Measurements from ENCODE around the gene GRB14. TPM values are rescaled to one million over a fixed set of nuclear protein-coding genes. Genes with fewer than 3 reads are reported as not detected.
A peak's percentile ranks its signal among the peaks of the same experiment; 100 is the strongest.

Gene GRB14
- total and polyA plus RNA-seq, 7 donors, result 0.74 to 30.0 (median 4.8) TPM

DNA sequence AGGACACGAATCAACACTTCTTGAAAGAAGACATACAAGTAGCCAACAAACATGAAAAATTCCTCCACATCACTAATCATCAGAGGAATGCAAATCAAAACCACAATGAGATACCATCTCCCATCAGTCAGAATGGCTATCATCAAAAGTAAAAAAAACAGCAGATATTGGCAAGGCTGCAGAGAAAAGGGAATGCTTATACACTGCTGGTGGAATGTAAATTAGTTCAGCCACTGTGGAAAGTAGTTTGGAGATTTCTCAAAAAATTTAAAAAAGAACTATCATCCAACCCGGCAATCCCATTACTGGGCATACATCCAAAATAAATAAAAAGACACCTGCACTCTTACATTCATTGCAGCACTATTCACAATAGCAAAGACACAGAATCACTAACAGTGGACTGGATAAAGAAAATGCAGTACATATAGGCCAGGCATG, 78.7 kb downstream of the GRB14 start:
- H3K36me3 ChIP-seq (ENCODE audit: insufficient read depth in 1 of 2, low read depth in 1 of 2), result no peaks in the 10 kb centered on the region
- DNase-seq (no peak), ATAC-seq (no peak)
- no peaks in the 10 kb centered on the region for H3K27me3 ChIP-seq (ENCODE audit: insufficient read depth in 3 of 3, low read length in 2 of 3)
- no peaks in the 10 kb centered on the region for H3K4me1 ChIP-seq
- H3K4me3 ChIP-seq, result no peak overlapping the region
- H3K9me3 ChIP-seq, result no peaks in the 10 kb centered on the region
- WGBS, 3 donors, result 9 to 22% (median 18%) methylated on average over 2 of the region's 2 CpGs
- TF ChIP-seq, protein P1, sequence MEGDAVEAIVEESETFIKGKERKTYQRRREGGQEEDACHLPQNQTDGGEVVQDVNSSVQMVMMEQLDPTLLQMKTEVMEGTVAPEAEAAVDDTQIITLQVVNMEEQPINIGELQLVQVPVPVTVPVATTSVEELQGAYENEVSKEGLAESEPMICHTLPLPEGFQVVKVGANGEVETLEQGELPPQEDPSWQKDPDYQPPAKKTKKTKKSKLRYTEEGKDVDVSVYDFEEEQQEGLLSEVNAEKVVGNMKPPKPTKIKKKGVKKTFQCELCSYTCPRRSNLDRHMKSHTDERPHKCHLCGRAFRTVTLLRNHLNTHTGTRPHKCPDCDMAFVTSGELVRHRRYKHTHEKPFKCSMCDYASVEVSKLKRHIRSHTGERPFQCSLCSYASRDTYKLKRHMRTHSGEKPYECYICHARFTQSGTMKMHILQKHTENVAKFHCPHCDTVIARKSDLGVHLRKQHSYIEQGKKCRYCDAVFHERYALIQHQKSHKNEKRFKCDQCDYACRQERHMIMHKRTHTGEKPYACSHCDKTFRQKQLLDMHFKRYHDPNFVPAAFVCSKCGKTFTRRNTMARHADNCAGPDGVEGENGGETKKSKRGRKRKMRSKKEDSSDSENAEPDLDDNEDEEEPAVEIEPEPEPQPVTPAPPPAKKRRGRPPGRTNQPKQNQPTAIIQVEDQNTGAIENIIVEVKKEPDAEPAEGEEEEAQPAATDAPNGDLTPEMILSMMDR (IDR thresholded peaks at IDR 0.05), result no peak
- intact Hi-C loops (cut with DNase I), result no loop called here
- H3K27ac ChIP-seq, result no peak overlapping the region

DNA sequence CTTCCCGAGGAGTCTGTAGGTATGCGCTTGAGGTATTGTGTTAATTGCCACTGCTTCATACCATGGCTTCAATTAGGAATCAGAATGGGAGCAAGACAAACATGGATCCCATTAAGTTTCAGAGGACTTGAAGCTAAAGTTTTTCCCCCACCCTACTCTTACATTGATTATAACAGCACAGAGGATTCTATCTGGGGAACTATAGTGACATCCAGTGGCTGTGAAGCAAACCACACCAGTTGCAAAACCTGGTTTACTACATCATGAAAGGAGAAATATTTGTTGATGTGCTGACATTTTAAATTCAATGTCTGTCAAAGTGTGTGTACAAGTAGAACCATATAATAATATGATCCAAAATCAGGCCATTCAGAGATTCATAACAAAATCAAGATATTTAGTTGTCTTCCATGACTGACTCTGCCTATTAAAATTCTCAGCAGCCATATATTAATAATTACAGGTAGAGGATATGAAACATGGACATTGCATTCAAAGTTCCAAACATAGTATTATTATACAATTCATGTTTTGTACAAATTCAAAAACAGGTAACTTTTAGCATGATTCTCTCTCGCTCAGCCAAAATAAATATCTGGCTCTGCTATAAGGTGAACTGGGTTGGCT, 82.9 kb downstream of the GRB14 start:
- ATAC-seq, result peak in 2 of 4 donors; percentile 67 to 71
- intact Hi-C loops (cut with DNase I), result no loop called here

DNA sequence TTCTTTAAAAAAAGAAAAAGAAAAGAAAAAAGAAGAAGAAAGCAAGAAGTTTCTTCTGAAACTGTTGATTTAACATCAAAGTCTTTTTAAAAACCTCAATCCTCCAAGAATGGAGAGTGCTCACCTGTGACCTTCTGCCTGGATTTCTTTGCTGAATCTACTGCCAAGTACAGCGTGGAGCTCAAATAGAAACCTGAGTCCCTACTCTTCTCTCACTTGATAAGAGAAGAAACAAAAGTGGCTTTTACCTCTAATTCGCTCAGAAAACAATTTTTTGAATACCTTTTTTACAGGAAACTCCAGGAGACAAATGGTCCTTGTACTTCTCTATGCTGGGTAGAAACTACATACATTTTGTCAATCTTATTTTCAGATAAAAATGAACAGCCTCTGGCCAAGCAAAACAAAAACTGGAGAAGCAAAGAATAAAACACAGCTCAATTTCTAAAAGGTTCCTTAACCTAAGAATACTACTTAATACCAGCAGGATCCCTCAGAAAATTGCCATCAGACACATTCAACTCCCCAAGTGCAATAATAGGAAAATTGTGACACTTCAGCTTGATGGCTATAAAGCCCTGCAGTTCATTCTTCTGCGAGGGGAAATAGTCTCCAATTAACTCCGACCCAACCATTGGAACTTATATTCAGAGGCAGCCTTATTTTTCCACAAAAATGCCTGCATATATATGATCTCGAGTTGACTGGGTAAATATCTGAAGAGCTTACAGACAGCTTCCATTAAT, 85.8 kb downstream of the GRB14 start:
- Histone ChIP-seq H3K4me1 (no peaks in the 10 kb centered on the region), H3K27ac (no peak overlapping the region), H3K36me3 (ENCODE audit: insufficient read depth in 1 of 2, low read depth in 1 of 2) (no peaks in the 10 kb centered on the region), H3K4me3 (no peak overlapping the region), H3K9me3 (no peaks in the 10 kb centered on the region), H3K27me3 (ENCODE audit: insufficient read depth in 3 of 3, low read length in 2 of 3) (no peaks in the 10 kb centered on the region)
- DNase-seq (no peak), ATAC-seq (no peak)
- TF ChIP-seq, protein P1 (IDR thresholded peaks at IDR 0.05), result no peak
- intact Hi-C loops (cut with DNase I), result no loop called here
- 42 to 51% (median 48%) methylated on average over 5 of the region's 5 CpGs for WGBS, 3 donors

More for the DNA sequence above, 82.9 kb downstream of the GRB14 start:
- no peak overlapping the region for H3K27ac ChIP-seq
- TF ChIP-seq, protein P1 (IDR thresholded peaks at IDR 0.05), result peak; percentile 56
- H3K4me1 ChIP-seq, result no peaks in the 10 kb centered on the region
- H3K27me3 ChIP-seq (ENCODE audit: insufficient read depth in 3 of 3, low read length in 2 of 3), result no peaks in the 10 kb centered on the region
- DNase-seq, result no peak
- H3K36me3 ChIP-seq (ENCODE audit: insufficient read depth in 1 of 2, low read depth in 1 of 2), result no peaks in the 10 kb centered on the region
- no peaks in the 10 kb centered on the region for H3K9me3 ChIP-seq
- no peak overlapping the region for H3K4me3 ChIP-seq
- WGBS, 3 donors, result 81 to 86% (median 83%) methylated on average over 3 of the region's 3 CpGs

DNA sequence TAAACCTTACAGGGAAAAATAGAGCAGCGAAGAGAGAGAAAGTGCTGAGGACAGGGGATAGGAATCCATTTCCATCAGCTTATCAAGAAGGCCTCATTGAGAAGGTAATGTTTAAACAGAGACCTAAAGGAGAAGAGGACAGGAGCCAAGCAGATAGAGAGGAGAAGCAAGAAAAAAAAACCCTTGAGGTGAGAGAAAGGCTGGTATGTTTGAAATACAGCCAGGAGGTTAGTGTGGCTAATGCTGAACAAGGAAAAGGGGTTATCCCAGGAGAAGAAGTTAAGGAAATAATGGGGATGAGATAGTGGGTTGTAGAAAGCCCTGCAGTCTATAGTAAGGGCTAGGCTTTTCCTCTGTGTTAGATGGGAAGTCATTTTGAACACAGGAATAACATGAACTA, 90.8 kb downstream of the GRB14 start:
- H3K36me3 ChIP-seq (ENCODE audit: insufficient read depth in 1 of 2, low read depth in 1 of 2), result no peaks in the 10 kb centered on the region
- TF ChIP-seq, protein P1 (IDR thresholded peaks at IDR 0.05), result no peak
- intact Hi-C loops (cut with DNase I), result no loop called here
- no peak overlapping the region for H3K27ac ChIP-seq
- H3K4me1 ChIP-seq, result no peaks in the 10 kb centered on the region
- ATAC-seq, result no peak
- no peaks in the 10 kb centered on the region for H3K27me3 ChIP-seq (ENCODE audit: insufficient read depth in 3 of 3, low read length in 2 of 3)
- whole genome bisulfite sequencing, 3 donors, result 98 to 100% (median 100%) methylated on average over 1 of the region's 1 CpG
- DNase-seq, result no peak
- no peaks in the 10 kb centered on the region for H3K9me3 ChIP-seq
- no peak overlapping the region for H3K4me3 ChIP-seq
